GM18519 (cell line): ENCODE results near the gene LAMC2.

Source experiments
- ATAC-seq: cut with Tn5 transposase; IDR thresholded peaks from one replicate; pipeline ENCODE4 v1.9.1; 2021; ENCODE audit warnings: mild to moderate bottlenecking, moderate library complexity; ENCODE audit not compliant: unreplicated experiment, low FRiP score

Gene LAMC2

GRCh38 chr1:183281553-183282091 is 95.6 kb downstream of the LAMC2 start:
- no peak for ATAC-seq

- ATAC-seq: no peak
Measured at GRCh38 chr1:183282101-183282855, 96.2 kb downstream of the LAMC2 start.

- ATAC-seq: no peak
Measured at GRCh38 chr1:183283286-183283685, 97.2 kb downstream of the LAMC2 start.

GRCh38 chr1:183284086-183284485 is 98.0 kb downstream of the LAMC2 start:
- ATAC-seq: no peak

GRCh38 chr1:183285256-183285655 is 99.2 kb downstream of the LAMC2 start:
- ATAC-seq: no peak

- ATAC-seq: no peak
Measured at GRCh38 chr1:183285746-183286145, 99.7 kb downstream of the LAMC2 start.

- no peak for ATAC-seq
Measured at GRCh38 chr1:183287191-183287675, 101.2 kb downstream of the LAMC2 start.

GRCh38 chr1:183288583-183288982 is 102.5 kb downstream of the LAMC2 start:
- no peak for ATAC-seq

GRCh38 chr1:183289051-183289496 is 103.0 kb downstream of the LAMC2 start:
- ATAC-seq: no peak

- ATAC-seq: no peak
Measured at GRCh38 chr1:183290628-183291027, 104.6 kb downstream of the LAMC2 start.

- ATAC-seq: no peak
Measured at GRCh38 chr1:183291216-183291762, 105.2 kb downstream of the LAMC2 start.

- no peak for ATAC-seq
Measured at GRCh38 chr1:183291802-183292514, 105.9 kb downstream of the LAMC2 start.

GRCh38 chr1:183293241-183293640 is 107.2 kb downstream of the LAMC2 start:
- ATAC-seq: no peak

- ATAC-seq: no peak
Measured at GRCh38 chr1:183293876-183294275, 107.8 kb downstream of the LAMC2 start.
